Right atrium auricular region (tissue), 2 donors: Measurements from ENCODE around the gene LRRTM3. TPM values are rescaled to one million over a fixed set of nuclear protein-coding genes. Genes with fewer than 3 reads are reported as not detected.
A peak's percentile ranks its signal among the peaks of the same experiment; 100 is the strongest.

Experiments
- DNase-seq: peaks from one replicate; pipeline ENCODE4 v3.0.0-alpha.2; 2019; ENCODE audit warnings: low spot score
- H3K27ac ChIP-seq, 2 donors: fragments of 200-600 bp; sonication (generic); 1 replicate in 1 of 2; 2 replicates in 1 of 2; pipeline ENCODE4 v1.5.1; 2016 to 2019
- H3K27me3 ChIP-seq, 2 donors: fragments of 200-600 bp; sonication (generic); one replicate each; pipeline versions ENCODE4 v1.5.1 to v1.6.0; 2017 to 2019
- H3K36me3 ChIP-seq: fragments of 200-600 bp; sonication (generic); one replicate; pipeline ENCODE4 v1.5.1; 2016
- H3K4me1 ChIP-seq, 2 donors: fragments of 200-600 bp; sonication (generic); one replicate each; pipeline versions ENCODE4 v1.5.1 to v1.6.0; 2017 to 2019
- H3K4me3 ChIP-seq, 2 donors: fragments of 200-600 bp; sonication (generic); 1 replicate in 1 of 2; 2 replicates in 1 of 2; pipeline ENCODE4 v1.5.1; 2017 to 2019; ENCODE audit warnings: mild to moderate bottlenecking in 1 of 2, moderate library complexity in 1 of 2
- H3K9me3 ChIP-seq, 2 donors: fragments of 200-600 bp; sonication (generic); one replicate each; pipeline ENCODE4 v1.5.1; 2019
- CTCF ChIP-seq, 2 donors: fragments of 200-600 bp; sonication (generic); IDR thresholded peaks; one replicate each; pipeline ENCODE4 v1.5.1; 2019; ENCODE audit warnings: antibody characterized with exemption in 2 of 2
- total RNA-seq, 2 donors: library from RNA; depleted of rRNA; stranded (reverse); fragments of >200 nt; gene quantifications; one replicate each; pipeline ENCODE4 v1.1.0, GENCODE V29; 2016

Gene LRRTM3
- not detected for total RNA-seq

GRCh38 chr10:66925896-66926715 is at the start of gene LRRTM3:
Gene LRRTM3, plus strand, starts transcription at chr10:66926036.
- no peak within 1 kb of the TSS for H3K27ac ChIP-seq
- peak; percentile 54 to 73 for TF ChIP-seq CTCF (IDR thresholded peaks at IDR 0.05)
- H3K9me3 ChIP-seq: no peaks in the 10 kb centered on the region
- H3K27me3 ChIP-seq: peaks cover 0 to 5% of the 10 kb centered on the region in 2 donors
- H3K4me3 ChIP-seq: peak within 1 kb of the TSS in 1 of 2 donors; percentile 21
- DNase-seq: peak; percentile 58
- no peaks in the 10 kb centered on the region for H3K36me3 ChIP-seq
- H3K4me1 ChIP-seq: peaks cover 0 to 12% of the 10 kb centered on the region in 2 donors

GRCh38 chr10:66877361-66877760 is 48.5 kb upstream of the LRRTM3 start:
- H3K27ac ChIP-seq: no peak overlapping the region
- H3K4me3 ChIP-seq: no peak overlapping the region
- H3K36me3 ChIP-seq: no peaks in the 10 kb centered on the region
- H3K9me3 ChIP-seq: no peaks in the 10 kb centered on the region
- H3K27me3 ChIP-seq: no peaks in the 10 kb centered on the region
- H3K4me1 ChIP-seq: peaks cover 0 to 12% of the 10 kb centered on the region in 2 donors
- no peak for DNase-seq
- no peak for TF ChIP-seq CTCF (IDR thresholded peaks at IDR 0.05)

GRCh38 chr10:66880292-66880691 is 45.5 kb upstream of the LRRTM3 start:
- Histone ChIP-seq H3K4me1 (peaks cover 0 to 12% of the 10 kb centered on the region in 2 donors), H3K4me3 (no peak overlapping the region), H3K9me3 (no peaks in the 10 kb centered on the region), H3K27ac (no peak overlapping the region), H3K27me3 (no peaks in the 10 kb centered on the region), H3K36me3 (no peaks in the 10 kb centered on the region)
- DNase-seq: no peak
- TF ChIP-seq CTCF (IDR thresholded peaks at IDR 0.05): no peak

GRCh38 chr10:66880826-66881225 is 45.0 kb upstream of the LRRTM3 start:
- no peaks in the 10 kb centered on the region for H3K36me3 ChIP-seq
- no peak for TF ChIP-seq CTCF (IDR thresholded peaks at IDR 0.05)
- no peaks in the 10 kb centered on the region for H3K27me3 ChIP-seq
- H3K4me3 ChIP-seq: no peak overlapping the region
- DNase-seq: no peak
- H3K27ac ChIP-seq: no peak overlapping the region
- H3K4me1 ChIP-seq: peaks cover 0 to 12% of the 10 kb centered on the region in 2 donors
- H3K9me3 ChIP-seq: no peaks in the 10 kb centered on the region

GRCh38 chr10:66881814-66882213 is 44.0 kb upstream of the LRRTM3 start:
- TF ChIP-seq CTCF (IDR thresholded peaks at IDR 0.05): no peak
- H3K4me3 ChIP-seq: no peak overlapping the region

More at GRCh38 chr10:66881814-66882213, 44.0 kb upstream of the LRRTM3 start:
- DNase-seq: no peak
- Histone ChIP-seq H3K9me3 (no peaks in the 10 kb centered on the region), H3K36me3 (no peaks in the 10 kb centered on the region), H3K4me1 (peaks cover 0 to 12% of the 10 kb centered on the region in 2 donors), H3K27ac (no peak overlapping the region), H3K27me3 (no peaks in the 10 kb centered on the region)
